Epithelial cell of esophagus (primary cell): ENCODE data around the gene KLRF1.

Experiments
- DNase-seq: peaks from one replicate; pipeline ENCODE4 v3.0.0; 2010; ENCODE audit warnings: low read depth
- H3K4me3 ChIP-seq: 2 replicates; pipeline ENCODE4 v1.5.1; 2011; ENCODE audit warnings: mild to moderate bottlenecking, low read length, control low read depth
- TF ChIP-seq, protein P1 (sequence below): IDR thresholded peaks from 2 replicates; pipeline ENCODE4 v1.5.1; 2011; ENCODE audit warnings: low read depth, mild to moderate bottlenecking, low read length, control low read depth, inconsistent platforms; ENCODE audit not compliant: insufficient read depth; ENCODE audit errors: missing control alignments

KLRF1 gene

GRCh38 chr12:9809338-9809737, 17.9 kb upstream of the KLRF1 start:
- H3K4me3 ChIP-seq: no peak overlapping the region
- TF ChIP-seq, protein P1, sequence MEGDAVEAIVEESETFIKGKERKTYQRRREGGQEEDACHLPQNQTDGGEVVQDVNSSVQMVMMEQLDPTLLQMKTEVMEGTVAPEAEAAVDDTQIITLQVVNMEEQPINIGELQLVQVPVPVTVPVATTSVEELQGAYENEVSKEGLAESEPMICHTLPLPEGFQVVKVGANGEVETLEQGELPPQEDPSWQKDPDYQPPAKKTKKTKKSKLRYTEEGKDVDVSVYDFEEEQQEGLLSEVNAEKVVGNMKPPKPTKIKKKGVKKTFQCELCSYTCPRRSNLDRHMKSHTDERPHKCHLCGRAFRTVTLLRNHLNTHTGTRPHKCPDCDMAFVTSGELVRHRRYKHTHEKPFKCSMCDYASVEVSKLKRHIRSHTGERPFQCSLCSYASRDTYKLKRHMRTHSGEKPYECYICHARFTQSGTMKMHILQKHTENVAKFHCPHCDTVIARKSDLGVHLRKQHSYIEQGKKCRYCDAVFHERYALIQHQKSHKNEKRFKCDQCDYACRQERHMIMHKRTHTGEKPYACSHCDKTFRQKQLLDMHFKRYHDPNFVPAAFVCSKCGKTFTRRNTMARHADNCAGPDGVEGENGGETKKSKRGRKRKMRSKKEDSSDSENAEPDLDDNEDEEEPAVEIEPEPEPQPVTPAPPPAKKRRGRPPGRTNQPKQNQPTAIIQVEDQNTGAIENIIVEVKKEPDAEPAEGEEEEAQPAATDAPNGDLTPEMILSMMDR: no peak
- DNase-seq: no peak

GRCh38 chr12:9809866-9810265, 17.4 kb upstream of the KLRF1 start:
- no peak overlapping the region for H3K4me3 ChIP-seq
- TF ChIP-seq, protein P1: no peak
- DNase-seq: no peak

- TF ChIP-seq, protein P1: no peak
- no peak overlapping the region for H3K4me3 ChIP-seq
- DNase-seq: no peak
Measured at GRCh38 chr12:9810671-9811070, 16.6 kb upstream of the KLRF1 start.

GRCh38 chr12:9811621-9812020, 15.7 kb upstream of the KLRF1 start:
- no peak overlapping the region for H3K4me3 ChIP-seq
- no peak for DNase-seq
- TF ChIP-seq, protein P1: no peak

DNA sequence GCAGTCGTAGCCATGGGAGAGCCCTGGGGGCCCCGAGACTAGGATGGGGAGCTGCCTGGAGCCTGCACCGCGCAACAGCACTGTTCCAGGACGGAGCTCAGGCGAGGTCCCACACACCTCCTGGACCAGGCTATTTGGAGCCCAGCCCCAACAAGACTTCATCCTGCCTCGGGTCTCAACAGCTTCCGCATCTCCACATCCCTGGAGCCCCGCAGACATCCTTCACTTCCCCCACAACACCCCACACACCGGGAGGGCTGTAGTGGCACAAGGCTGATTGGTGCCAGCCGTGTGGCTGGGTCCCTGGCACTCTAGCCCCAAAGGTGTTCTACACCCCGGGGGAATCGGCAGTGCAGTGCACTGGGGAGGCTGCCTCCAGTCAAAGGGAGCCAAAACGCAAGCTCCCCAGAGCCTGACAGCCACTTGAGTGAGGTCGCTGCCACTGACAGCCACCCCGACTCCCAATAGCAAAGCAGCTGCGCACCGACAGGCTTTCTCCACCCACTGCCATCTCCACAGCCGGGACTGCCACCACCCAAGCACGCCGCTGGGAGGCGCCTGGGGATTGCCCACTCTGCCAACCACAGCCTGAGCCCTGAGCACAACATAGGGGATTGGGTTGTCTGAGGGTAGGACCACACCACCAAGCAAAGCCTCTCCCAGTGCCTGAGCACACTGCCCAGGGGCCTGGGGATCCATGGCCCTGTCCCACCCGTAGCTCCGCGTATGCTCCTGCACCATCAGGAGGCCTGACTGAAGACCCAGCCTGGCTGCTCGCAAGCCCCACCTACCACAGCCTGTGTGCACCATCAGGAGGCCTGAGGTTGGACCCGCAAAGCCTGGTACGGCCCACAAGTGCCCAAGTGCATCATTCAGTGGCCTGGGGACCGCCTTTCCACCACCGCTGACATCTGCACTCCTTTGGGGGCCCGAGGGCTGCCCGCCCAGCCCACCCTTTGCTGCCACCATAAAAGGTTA, 13.2 kb upstream of the KLRF1 start:
- TF ChIP-seq, protein P1: peak; percentile 94
- peak overlapping the region; percentile 41 for H3K4me3 ChIP-seq
- peak; percentile 74 for DNase-seq

GRCh38 chr12:9820281-9820930, 6.9 kb upstream of the KLRF1 start:
- TF ChIP-seq, protein P1: no peak
- no peak for DNase-seq
- H3K4me3 ChIP-seq: no peak overlapping the region
